Activated CD4-positive, alpha-beta T cell treated with anti-CD3 and anti-CD28 coated beads, Interleukin-2, Interleukin-6, amounts not matched to agents 100 ng/mL and 50 ng/mL, durations not matched to agents 16 hours and 8 hours (primary cell): ENCODE data around the gene PTPRK.

ENCODE experiments used
- DNase-seq: peaks from one replicate; pipeline ENCODE4 v3.0.0-alpha.2; 2020

The PTPRK gene

GRCh38 chr6:128520436-128521281, at the start of gene PTPRK:
Gene PTPRK (minus strand): TSS chr6:128520599. CDS start chr6:128520358, 241 bp downstream.
- DNase-seq = peak; percentile 92

- no peak for DNase-seq
These were observed 46.6 kb upstream of the PTPRK start for GRCh38 chr6:128567029-128567428.

- DNase-seq = no peak
These were observed 40.6 kb upstream of the PTPRK start for GRCh38 chr6:128560966-128561365.

DNA sequence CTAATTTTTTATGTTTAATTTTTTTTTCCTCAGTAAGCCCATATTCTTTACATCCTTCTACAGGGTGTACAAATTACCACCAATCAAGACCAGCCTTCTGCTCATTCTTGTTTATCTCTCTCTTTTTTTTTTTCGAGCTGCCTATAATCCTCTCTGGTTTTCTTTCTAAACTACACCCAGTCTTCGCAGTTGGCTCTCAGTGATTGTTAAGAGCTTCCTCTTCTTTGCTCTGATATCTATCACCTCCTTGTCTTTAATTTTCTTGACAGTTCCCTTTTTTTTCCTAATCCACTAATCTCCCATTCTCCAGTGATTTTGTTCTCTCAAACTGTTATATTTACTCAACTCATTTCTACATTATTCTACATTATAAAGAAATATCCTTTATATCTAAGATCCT, 38.5 kb upstream of the PTPRK start:
- DNase-seq = no peak

DNA sequence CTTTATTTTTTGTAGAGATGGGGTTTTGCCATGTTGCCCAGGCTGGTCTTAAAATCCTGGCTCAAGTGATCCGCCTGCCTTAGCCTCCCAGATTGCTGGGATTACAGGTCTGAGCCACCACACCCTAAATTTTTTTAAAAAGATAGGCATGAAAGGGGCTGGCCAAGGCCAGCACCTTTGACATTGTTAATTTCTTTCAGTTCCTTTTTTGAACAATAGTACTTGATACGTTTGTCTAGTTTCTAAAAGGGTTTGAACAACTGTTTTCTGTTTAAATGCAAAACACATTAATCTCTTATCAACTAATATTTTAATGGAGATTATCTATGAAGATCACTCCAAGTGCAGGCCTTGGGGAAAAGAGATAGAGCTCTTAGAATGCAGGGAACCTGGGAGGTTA, 37.6 kb upstream of the PTPRK start:
- no peak for DNase-seq

DNA sequence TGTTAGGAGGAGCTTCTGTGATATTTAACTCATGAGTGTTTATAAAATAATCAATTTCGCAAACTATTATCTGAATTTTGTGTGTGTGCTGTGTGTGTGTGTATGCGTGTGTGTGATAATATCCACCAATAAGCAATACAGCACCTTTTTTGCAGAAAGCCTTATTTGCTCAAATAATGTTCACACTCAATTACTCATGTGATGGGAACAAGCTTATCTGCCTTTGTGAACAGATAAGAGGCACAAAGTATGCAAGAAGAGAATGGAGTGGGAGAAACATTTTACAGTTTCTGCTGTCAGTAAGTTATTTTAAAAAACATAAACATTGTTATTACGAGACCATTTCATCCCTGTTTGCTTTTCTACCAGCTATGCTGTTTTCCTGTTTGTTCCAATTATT, 36.7 kb upstream of the PTPRK start:
- no peak for DNase-seq

- no peak for DNase-seq
These were observed 33.9 kb upstream of the PTPRK start for GRCh38 chr6:128554302-128554701.

DNA sequence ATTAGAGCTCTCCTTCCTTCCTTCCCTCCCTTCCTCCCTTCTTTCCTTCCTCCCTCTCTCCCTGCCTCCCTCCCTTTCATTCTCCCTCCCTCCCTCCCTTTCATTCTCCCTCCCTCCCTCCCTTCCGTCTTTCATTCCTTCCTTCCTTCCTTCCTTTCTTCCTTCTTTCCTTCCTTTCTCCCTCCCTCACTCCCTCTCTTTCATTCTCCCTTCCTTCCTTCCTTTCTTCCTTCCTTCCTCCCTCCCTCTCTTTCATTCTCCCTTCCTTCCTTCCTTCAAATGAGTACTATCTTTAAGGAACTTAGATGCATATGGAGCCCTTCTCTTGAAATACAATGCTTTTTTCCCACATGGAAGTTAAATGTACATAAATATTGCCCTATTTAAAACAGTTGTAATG, 20.9 kb upstream of the PTPRK start:
- no peak for DNase-seq

GRCh38 chr6:128538763-128539162, 18.4 kb upstream of the PTPRK start:
- DNase-seq = no peak

GRCh38 chr6:128532827-128533226, 12.4 kb upstream of the PTPRK start:
- DNase-seq = no peak

GRCh38 chr6:128532136-128532535, 11.7 kb upstream of the PTPRK start:
- DNase-seq = no peak

DNA sequence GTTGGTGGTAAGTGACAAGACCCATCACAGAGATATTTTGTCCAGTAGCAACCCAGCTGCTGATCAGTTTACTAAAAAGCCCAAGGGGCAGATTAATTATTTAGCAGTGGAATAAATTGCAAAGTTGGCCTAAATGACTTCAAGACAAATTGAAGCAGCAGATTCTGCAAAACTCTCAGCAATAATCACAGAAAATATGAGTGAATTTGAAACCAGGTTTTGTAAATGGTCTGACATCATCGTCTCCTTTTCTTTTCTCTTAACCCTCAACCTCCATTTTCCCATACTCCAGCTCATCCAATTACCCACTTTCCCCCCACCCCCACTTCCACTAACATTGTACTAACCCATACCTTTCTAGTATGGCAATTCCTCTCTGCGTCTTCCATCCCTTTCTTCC, 11.3 kb upstream of the PTPRK start:
- peak; percentile 30 for DNase-seq

DNA sequence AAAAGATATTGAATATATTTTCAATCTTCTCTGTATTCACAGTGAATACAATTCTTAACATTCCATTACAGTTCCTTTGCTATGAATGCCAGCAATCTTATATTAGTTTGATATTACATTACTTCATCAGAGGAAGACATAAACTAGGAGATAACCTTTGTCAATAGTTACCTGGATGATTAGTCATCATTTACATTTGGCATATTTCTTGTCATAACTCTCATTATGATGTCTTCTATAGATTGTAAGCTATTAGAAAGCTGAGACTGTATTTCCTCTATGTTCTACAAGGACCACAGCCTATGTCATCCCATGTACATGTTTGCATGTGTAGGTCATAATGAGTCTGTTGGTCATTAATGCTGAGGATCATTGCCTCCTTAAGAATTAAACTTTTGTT, 7.8 kb upstream of the PTPRK start:
- DNase-seq = no peak

DNA sequence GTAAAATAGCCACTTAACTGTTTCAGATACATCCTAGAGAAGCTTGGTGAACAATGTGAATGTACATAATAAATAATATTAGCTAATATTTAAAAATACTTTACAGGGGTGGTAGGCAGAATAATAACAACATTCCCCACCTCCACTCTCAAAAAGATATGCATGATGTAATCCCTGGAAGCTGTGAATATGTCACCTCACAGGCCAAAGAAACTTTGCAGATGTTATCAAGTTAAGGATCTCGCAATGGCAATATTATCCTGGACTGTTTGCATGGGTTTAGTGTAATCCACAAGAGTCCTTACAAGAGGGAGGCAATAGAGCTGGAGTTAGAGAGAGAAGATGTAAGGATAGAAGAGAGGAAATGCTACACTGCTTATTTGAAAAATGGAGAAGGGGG, 7.0 kb upstream of the PTPRK start:
- DNase-seq = no peak

GRCh38 chr6:128526152-128526914, 5.9 kb upstream of the PTPRK start:
- DNase-seq = no peak

GRCh38 chr6:128525406-128525805, 5.0 kb upstream of the PTPRK start:
- no peak for DNase-seq

- no peak for DNase-seq
These were observed 858 bp upstream of the PTPRK start for GRCh38 chr6:128521282-128521632.

DNA sequence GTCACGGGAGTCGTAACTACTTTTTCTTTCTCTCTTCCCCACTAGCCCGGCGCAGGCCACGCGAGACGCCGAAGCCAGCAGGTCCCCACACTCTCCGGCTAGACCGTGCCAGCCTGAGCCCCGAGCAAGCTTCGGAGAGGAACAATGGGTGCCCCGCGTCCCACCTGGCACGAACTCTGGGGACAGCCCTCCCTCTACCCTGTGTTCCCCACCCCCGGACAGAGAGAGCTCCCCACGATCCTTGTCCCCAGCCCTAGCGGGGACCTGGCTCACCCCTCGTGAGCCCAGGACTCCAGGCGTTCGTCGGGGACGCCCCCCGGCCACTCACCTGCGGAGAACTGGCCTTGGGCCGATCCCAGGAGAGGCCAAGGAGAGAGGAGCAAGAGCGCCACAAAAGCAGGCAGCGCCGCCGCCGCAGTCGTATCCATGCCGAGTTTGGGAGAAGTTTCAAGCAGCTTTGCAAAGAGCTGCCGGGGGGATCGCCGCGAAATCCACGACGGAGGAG, 416 bp downstream of the PTPRK start:
- peak; percentile 30 for DNase-seq

DNA sequence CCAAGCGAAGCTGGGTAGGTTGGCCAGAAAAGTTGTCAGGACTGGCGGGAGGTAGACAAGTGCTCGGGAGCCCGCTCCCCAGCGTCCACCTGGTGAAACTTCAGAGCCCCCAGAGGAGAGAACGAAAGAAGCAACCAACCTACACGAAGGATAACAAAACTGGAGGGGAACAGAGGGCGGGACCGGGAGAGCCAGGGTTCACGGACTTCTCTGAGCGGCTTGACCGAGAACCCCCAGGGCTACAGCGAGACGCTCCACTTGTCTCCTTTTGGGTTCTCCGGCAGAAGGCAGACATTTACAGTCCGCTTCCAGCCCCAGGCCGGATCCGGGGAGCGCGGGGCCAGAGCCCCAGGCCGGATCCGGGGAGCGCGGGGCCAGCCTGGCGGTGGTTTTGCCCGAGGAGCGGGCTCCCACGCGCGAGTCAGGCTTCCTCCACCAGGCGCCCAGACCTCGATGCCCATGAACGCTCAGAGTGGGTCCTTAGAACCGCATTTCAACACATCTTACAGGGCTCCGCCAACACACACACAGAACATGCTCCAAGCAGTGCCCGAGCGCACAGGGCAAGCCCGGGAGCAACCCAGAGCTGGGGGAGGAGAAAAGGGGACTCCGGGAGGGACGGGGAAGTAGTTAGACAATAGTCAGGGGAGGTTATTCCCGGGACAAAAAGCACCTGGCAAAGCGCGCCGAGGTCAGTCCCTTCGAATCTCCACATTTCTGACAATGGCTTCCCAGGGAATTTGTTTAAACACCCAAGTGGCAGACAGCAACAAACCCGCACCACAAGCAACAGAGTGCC, 1.1 kb downstream of the PTPRK start:
- peak; percentile 38 for DNase-seq

GRCh38 chr6:128518434-128519131, 1.8 kb downstream of the PTPRK start:
- no peak for DNase-seq

GRCh38 chr6:128517124-128517523, 3.3 kb downstream of the PTPRK start:
- no peak for DNase-seq

DNA sequence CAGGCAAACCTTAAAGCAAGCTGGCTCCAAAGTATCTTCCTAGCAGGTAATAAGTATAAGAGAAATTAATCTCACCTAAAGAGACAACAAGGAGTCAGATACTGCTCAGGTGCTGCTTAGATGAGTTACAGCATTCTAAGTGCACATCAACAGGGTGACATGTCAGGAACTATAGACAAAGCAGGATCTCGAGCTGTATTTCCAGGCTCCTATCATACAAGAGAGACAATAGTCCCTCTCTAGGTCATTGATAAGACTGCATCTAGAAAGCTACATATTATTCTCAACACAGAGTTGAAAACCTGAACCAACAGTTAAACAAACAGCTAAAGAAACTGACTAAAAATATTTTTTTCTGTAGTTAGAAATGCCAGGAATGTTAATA, 3.9 kb downstream of the PTPRK start:
- no peak for DNase-seq
